Subcutaneous adipose tissue (tissue), 4 donors: ENCODE measurements around the gene PFAS. TPM values are rescaled to one million over a fixed set of nuclear protein-coding genes. Genes with fewer than 3 reads are reported as not detected.

Experiments
- CTCF ChIP-seq: fragments of 450-650 bp; IDR thresholded peaks from one replicate; pipeline ENCODE4 v1.5.1; 2016; ENCODE audit warnings: low read depth, mild to moderate bottlenecking, control low read depth, antibody characterized with exemption, moderate library complexity
- total RNA-seq, 4 donors: library from RNA; depleted of rRNA; stranded (reverse); fragments of >200 nt; gene quantifications; one replicate each; pipeline ENCODE4 v1.1.0, GENCODE V29; 2016

Gene PFAS
- total RNA-seq, 4 donors from 2014 or later = 7.5 to 20.9 (median 12.0) TPM

- no peak for TF ChIP-seq CTCF
Observed at GRCh38 chr17:8283356-8283755, 34.3 kb downstream of the PFAS start.

- no peak for TF ChIP-seq CTCF
Observed at GRCh38 chr17:8284126-8284525, 35.0 kb downstream of the PFAS start.

- no peak for TF ChIP-seq CTCF
Observed at GRCh38 chr17:8285270-8286181, 36.4 kb downstream of the PFAS start.

GRCh38 chr17:8287651-8288335, 38.7 kb downstream of the PFAS start:
- TF ChIP-seq CTCF = no peak

GRCh38 chr17:8288336-8289102, 39.4 kb downstream of the PFAS start, which contains the start of gene RANGRF:
TSS of gene RANGRF (plus strand) at chr17:8288670. CDS start at chr17:8288789, 119 bp downstream.
- TF ChIP-seq CTCF = no peak

- TF ChIP-seq CTCF = no peak
Observed at GRCh38 chr17:8289103-8289397, 40.0 kb downstream of the PFAS start.

GRCh38 chr17:8290043-8290442, 41.0 kb downstream of the PFAS start:
- no peak for TF ChIP-seq CTCF
